ENCODE results near the gene RPTOR. TPM values are rescaled to one million over a fixed set of nuclear protein-coding genes. Genes with fewer than 3 reads are reported as not detected.

The RPTOR gene
- total RNA-seq, 1 experiment from 2014 or later, result 25.1 TPM

DNA sequence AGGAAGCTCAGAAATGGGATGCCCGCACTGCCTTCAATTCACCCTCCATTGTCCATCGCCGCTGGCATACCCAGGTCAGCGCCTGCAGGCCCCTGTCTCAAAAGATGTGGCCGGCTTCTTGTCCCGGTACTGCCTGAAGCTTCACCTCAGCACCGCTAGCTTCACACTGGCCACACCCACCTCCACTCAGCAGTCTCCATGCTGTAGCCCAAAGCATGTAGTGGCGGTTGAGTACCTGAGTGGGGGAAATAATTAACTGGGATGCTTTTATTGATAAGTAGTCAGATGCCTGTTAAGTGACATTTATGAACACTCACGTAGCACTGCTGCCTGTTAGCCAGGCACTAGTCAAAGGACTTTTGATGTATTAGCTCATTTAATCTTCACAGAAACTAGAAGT, 143.2 kb downstream of the RPTOR start:
- Histone ChIP-seq H3K27ac (ENCODE audit: insufficient read length, low read depth, low read length) (no peak overlapping the region), H3K23me2 (ENCODE audit: insufficient read length, low read depth, low read length, poor library complexity, severe bottlenecking) (no peaks in the 10 kb centered on the region), H4K5ac (ENCODE audit: insufficient read length, low read depth, low read length) (no peak overlapping the region), H3K79me1 (ENCODE audit: insufficient read depth, low read depth, low read length, poor library complexity, severe bottlenecking) (no peaks in the 10 kb centered on the region), H3T11ph (ENCODE audit: low read length) (no peak overlapping the region), H3K4me2 (ENCODE audit: insufficient read depth, insufficient read length, low read length) (no peak overlapping the region), H3K79me2 (ENCODE audit: insufficient read depth, low read length) (peaks cover 3% of the 10 kb centered on the region; the same call in 1 of the 2 replicates), H3K27me3 (ENCODE audit: insufficient read depth, low read length) (no peaks in the 10 kb centered on the region), H3K23ac (ENCODE audit: insufficient read length, low read depth, low read length) (no peak overlapping the region), H3K18ac (ENCODE audit: insufficient read length, low read depth, low read length) (no peak overlapping the region), H2AK5ac (ENCODE audit: insufficient read length, low read length) (no peak overlapping the region), H3K4me1 (ENCODE audit: insufficient read depth, low read length) (no peaks in the 10 kb centered on the region), H2BK15ac (ENCODE audit: low read depth, low read length) (no peak overlapping the region), H2BK12ac (ENCODE audit: insufficient read length, low read depth, low read length) (no peak overlapping the region), H2BK120ac (ENCODE audit: low read depth, low read length, poor library complexity, severe bottlenecking) (no peak overlapping the region), H3K9me3 (ENCODE audit: control insufficient read depth, low read depth, low read length) (no peaks in the 10 kb centered on the region), H2BK20ac (ENCODE audit: low read depth, low read length, poor library complexity, severe bottlenecking) (no peak overlapping the region), H4K8ac (replicated peaks; ENCODE audit: insufficient read length, low read depth, low read length) (no peak overlapping the region), H4K20me1 (ENCODE audit: control insufficient read depth, insufficient read depth, insufficient read length) (no peaks in the 10 kb centered on the region), H3K9ac (ENCODE audit: extremely low read depth, insufficient read length, low read length) (no peak overlapping the region), H3K4ac (ENCODE audit: low read depth, low read length) (no peak overlapping the region), H2BK5ac (ENCODE audit: insufficient read length, low read length) (no peak overlapping the region), H4K91ac (ENCODE audit: insufficient read length, low read depth, low read length) (no peak overlapping the region), H2AFZ (ENCODE audit: low read length) (no peak overlapping the region), H3K56ac (ENCODE audit: insufficient read length, low read depth, low read length) (no peak overlapping the region), H3K14ac (ENCODE audit: insufficient read depth, low read length) (no peak overlapping the region)
- H3K9me3 Mint-ChIP-seq, result no peaks in the 10 kb centered on the region
- peaks cover 3 to 8% of the 10 kb centered on the region in 2 experiments; a peak in 3 of 4 replicates for H3K4me1 Mint-ChIP-seq
- no peak for DNase-seq
- no CpG with 5 or more reads among the region's 9 CpGs for WGBS (ENCODE audit: extremely low coverage, insufficient read length, low lambda C conversion rate)
- no peak for TF ChIP-seq CTCF (conservative IDR thresholded peaks at IDR 0.05)
- H3K27ac Mint-ChIP-seq, result 0 out of 7 replicates have a peak overlapping the region, but pooled peaks of 1 of the 3 experiments have one; percentile 44
- no peaks in the 10 kb centered on the region for H3K27me3 Mint-ChIP-seq (ENCODE audit: low read depth)
- no peak overlapping the region; a peak in 1 of 5 replicates for H3K4me3 Mint-ChIP-seq
- H3K36me3 Mint-ChIP-seq (ENCODE audit: insufficient read depth in 1 of 3, low read depth in 3 of 3), result peaks cover 0 to 2% (median 0%) of the 10 kb centered on the region in 3 experiments; a peak in 1 of 7 replicates

All from H9 (cell line).